HFF-Myc (cell line): ENCODE measurements around the gene LARP4.

Experiments
- DNase-seq: peaks from one replicate; pipeline ENCODE4 v3.0.0-alpha.2; 2011; ENCODE audit warnings: low read depth; ENCODE audit errors: extremely low read depth
- H3K4me3 ChIP-seq: replicated peaks from 2 replicates; pipeline ENCODE4 v1.5.1; 2011; ENCODE audit warnings: low read depth, mild to moderate bottlenecking, control low read depth, low read length
- TF ChIP-seq, protein P1 (sequence below): IDR thresholded peaks from 2 replicates; pipeline ENCODE4 v1.5.1; 2012; ENCODE audit warnings: mild to moderate bottlenecking, low read depth, low read length, control low read depth; ENCODE audit errors: missing control alignments

Gene LARP4

DNA sequence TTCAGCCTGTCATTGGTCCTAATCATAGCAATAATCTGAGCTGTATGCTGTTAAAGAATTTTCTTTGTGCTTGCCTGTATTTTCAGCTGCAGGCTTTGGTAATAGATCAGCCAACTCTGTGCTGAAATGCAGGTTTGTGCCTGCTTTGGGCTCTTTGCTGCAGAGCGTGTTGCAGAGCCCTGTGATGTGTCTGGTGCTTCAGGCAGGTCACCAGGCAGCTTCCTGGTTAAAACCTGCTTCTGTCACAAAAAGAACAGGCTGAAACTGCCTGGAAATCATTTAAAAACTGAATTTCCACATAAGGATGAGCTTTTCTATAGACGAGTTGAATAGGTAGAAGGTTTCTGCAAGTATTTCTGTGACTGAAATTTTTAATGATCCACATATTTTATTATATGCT is 107.2 kb downstream of the LARP4 start:
- TF ChIP-seq, protein P1, sequence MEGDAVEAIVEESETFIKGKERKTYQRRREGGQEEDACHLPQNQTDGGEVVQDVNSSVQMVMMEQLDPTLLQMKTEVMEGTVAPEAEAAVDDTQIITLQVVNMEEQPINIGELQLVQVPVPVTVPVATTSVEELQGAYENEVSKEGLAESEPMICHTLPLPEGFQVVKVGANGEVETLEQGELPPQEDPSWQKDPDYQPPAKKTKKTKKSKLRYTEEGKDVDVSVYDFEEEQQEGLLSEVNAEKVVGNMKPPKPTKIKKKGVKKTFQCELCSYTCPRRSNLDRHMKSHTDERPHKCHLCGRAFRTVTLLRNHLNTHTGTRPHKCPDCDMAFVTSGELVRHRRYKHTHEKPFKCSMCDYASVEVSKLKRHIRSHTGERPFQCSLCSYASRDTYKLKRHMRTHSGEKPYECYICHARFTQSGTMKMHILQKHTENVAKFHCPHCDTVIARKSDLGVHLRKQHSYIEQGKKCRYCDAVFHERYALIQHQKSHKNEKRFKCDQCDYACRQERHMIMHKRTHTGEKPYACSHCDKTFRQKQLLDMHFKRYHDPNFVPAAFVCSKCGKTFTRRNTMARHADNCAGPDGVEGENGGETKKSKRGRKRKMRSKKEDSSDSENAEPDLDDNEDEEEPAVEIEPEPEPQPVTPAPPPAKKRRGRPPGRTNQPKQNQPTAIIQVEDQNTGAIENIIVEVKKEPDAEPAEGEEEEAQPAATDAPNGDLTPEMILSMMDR = no peak
- H3K4me3 ChIP-seq = no peak overlapping the region
- no peak for DNase-seq

DNA sequence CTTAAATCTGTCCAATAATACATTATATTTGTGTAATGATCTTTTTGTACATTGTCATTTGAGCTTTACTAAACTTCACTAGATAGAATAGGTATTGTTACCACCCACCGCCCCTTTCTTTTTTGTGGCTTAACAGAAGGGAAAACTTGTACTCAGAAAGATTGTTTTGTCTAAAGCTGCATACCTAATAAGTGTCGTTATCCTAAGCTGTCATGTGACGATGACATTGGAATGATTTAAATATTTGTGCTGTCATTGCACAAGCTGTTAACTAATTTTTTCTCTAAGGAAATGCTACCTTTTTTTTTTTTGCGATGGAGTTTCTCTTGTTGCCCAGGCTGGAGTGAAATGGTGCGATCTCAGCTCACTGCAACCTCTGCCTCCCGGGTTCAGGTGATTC is 107.7 kb downstream of the LARP4 start:
- H3K4me3 ChIP-seq = no peak overlapping the region
- TF ChIP-seq, protein P1 = no peak
- DNase-seq = no peak

DNA sequence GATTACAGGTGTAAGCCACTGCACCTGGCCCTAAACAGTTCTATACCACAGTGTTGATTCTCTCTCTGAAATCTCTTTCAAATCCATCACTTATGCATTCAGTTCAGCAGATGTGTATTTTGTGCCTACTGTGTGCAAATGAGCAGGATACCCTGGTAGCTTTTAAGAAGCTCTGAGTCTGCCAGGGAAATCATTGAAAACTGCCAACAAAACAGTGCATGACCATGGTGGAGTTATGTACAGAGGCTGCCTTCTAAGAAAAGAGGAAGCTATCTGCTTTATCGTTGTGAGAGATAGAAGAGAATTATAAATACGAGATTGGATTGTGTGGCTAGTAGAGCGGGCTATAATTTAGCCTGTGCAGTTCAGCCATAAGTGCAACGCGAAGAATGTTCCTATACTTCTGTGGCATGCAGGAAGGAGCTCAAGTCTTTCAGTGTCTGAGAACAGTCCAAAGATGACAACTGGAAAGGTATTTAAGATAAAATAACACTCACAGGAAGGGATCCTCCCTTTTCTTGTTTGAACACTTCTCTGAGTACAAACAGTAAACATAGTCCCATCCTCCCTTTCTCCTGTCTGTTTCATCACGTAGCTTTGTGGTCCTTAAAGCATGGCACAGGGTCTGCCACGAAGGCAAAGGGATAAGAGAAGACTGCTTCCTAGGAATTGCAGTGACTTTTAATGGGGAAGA is 108.4 kb downstream of the LARP4 start:
- no peak overlapping the region for H3K4me3 ChIP-seq
- TF ChIP-seq, protein P1 = no peak
- no peak for DNase-seq

DNA sequence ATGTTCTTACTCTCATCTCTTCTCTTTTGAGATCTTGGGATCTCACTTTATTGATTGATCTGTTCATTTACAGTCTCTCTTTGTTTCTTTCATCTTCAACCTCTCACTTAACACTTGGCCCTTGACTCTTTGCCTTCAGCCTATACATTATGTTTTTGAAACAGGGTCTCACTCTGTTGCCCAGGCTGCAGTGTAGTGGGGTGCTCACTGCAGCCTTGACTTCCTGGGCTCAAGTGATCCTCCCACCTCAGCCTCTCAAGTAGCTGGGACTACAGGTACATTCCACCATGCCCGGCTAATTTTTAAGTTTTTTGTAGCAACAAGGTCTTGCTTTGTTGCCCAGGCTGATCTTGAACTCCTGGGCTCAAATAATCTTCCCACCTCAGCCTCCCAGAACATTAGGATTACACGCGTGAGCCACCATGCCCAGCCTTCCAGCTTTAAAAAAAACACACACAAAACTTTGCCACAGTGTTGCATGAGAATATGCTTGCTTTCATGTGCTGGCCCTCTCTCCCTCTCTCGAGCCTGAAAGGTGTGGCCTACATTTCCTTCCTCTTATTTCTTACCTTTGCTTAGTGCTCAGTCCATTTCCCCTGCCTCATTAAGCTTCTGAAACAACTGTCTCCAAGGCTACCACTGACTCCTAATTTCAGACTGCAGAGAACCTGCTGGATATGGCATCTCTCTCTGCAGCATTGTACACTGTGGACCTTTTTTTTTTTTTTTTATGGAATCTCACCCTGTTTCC is 114.0 kb downstream of the LARP4 start:
- no peak overlapping the region for H3K4me3 ChIP-seq
- no peak for DNase-seq
- TF ChIP-seq, protein P1 = no peak

DNA sequence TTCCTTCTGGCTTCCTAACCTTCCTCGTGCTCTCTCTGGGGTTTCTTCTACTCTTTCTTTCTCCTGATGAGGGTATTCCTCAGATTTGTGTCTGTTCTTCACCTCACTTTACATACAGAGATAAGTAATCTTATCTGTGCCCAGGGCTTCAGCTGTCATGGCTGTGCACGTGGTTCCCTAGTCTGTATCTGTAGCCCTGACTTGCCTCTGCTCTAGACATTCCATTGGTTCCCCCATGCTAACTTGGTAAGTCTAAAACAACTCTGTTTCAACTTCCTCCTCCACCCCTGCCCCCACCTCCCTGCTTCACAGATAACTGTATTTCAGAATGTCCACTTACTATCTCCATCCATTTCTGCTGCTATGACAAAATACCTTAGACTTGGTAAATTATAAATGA is 114.9 kb downstream of the LARP4 start:
- DNase-seq = no peak
- no peak overlapping the region for H3K4me3 ChIP-seq
- TF ChIP-seq, protein P1 = no peak

DNA sequence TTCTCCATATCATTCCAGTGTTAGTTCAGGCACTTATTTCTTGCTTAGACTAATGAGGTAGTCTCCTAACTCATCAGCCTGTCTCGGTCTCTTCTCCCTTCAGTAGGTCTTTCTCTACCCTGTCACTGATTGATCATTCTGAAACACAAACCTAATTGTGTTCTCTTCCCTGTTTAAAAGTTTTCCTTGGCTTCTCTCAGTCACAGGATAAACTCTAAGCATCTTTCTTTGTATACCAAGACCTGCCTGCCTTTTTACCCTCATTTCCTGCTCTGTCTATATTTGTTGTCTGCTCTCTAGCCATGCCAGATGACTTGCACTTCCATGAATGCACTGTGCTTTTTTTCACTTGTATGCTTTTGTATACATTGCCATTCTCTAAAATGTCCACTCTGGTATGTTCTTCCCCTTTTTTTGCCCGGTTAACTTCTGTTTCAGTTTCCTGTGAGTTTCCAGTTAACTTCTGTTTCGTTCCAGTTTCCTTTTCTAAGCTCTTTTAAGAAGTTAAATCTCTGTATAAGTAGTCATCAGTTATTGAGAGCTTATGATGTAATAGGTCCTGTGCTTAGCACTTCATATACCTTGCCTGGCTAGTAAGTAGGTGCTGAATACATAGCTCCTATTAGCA is 116.8 kb downstream of the LARP4 start:
- TF ChIP-seq, protein P1 = no peak
- H3K4me3 ChIP-seq = no peak overlapping the region
- DNase-seq = no peak
